ENCODE data around the gene DYNC1LI2.
"Not testable (repeated sequence)": the region's sequence is repeated elsewhere in the genome, so short reads cannot be mapped to it uniquely, and the experiment has no call there.

DYNC1LI2 gene

GRCh38 chr16:66751303-66751991, at the start of gene DYNC1LI2:
Gene DYNC1LI2, minus strand, starts transcription at chr16:66751609. Its CDS starts 18 bp downstream, at chr16:66751591.
- DNase-seq (peak; percentile 87), ATAC-seq (peak; percentile 91)

GRCh38 chr16:66800856-66801255, 49.4 kb upstream of the DYNC1LI2 start:
- DNase-seq (no peak), ATAC-seq (no peak)

GRCh38 chr16:66798161-66798560, 46.8 kb upstream of the DYNC1LI2 start:
- no peak for DNase-seq
- no peak for ATAC-seq

GRCh38 chr16:66793984-66794383, 42.6 kb upstream of the DYNC1LI2 start:
- not testable (repeated sequence) for DNase-seq, ATAC-seq

GRCh38 chr16:66790130-66790733, 38.8 kb upstream of the DYNC1LI2 start:
- DNase-seq, result no peak
- no peak for ATAC-seq

GRCh38 chr16:66787427-66787826, 36.0 kb upstream of the DYNC1LI2 start:
- no peak for ATAC-seq
- no peak for DNase-seq

GRCh38 chr16:66786551-66786950, 35.1 kb upstream of the DYNC1LI2 start:
- no peak for ATAC-seq
- DNase-seq, result no peak

GRCh38 chr16:66776457-66776856, 25.0 kb upstream of the DYNC1LI2 start:
- DNase-seq, result no peak
- no peak for ATAC-seq

- DNase-seq, result no peak
- no peak for ATAC-seq
These were observed 23.6 kb upstream of the DYNC1LI2 start for GRCh38 chr16:66774981-66775380.

- DNase-seq, result no peak
- no peak for ATAC-seq
These were observed 6.7 kb upstream of the DYNC1LI2 start for GRCh38 chr16:66758086-66758485.

- ATAC-seq, result no peak
- no peak for DNase-seq
These were observed 3.4 kb upstream of the DYNC1LI2 start for GRCh38 chr16:66754819-66755218.

- DNase-seq, result no peak
- no peak for ATAC-seq
These were observed 2.8 kb upstream of the DYNC1LI2 start for GRCh38 chr16:66754211-66754610.

GRCh38 chr16:66752958-66753357, 1.5 kb upstream of the DYNC1LI2 start:
- DNase-seq (no peak), ATAC-seq (no peak)

- ATAC-seq (no peak), DNase-seq (no peak)
These were observed 970 bp upstream of the DYNC1LI2 start for GRCh38 chr16:66752379-66752778.

- ATAC-seq (no peak), DNase-seq (no peak)
These were observed 548 bp upstream of the DYNC1LI2 start for GRCh38 chr16:66751992-66752322.

GRCh38 chr16:66751053-66751302, 431 bp downstream of the DYNC1LI2 start:
- ATAC-seq (peak; percentile 2), DNase-seq (peak; percentile 14)

GRCh38 chr16:66750279-66751052, 943 bp downstream of the DYNC1LI2 start:
- no peak for DNase-seq
- no peak for ATAC-seq

GRCh38 chr16:66746682-66747081, 4.7 kb downstream of the DYNC1LI2 start:
- DNase-seq (peak; percentile 23), ATAC-seq (peak; percentile 77)

GRCh38 chr16:66746048-66746447, 5.4 kb downstream of the DYNC1LI2 start:
- ATAC-seq, result no peak
- no peak for DNase-seq

- ATAC-seq (no peak), DNase-seq (no peak)
These were observed 9.2 kb downstream of the DYNC1LI2 start for GRCh38 chr16:66741950-66742808.

GRCh38 chr16:66741169-66741900, 10.1 kb downstream of the DYNC1LI2 start:
- DNase-seq, result no peak
- no peak for ATAC-seq

GRCh38 chr16:66740533-66740932, 10.9 kb downstream of the DYNC1LI2 start:
- DNase-seq, result no peak
- no peak for ATAC-seq

All from stimulated activated naive CD8-positive, alpha-beta T cell treated with anti-CD3 and anti-CD28 coated beads, Interleukin-15, Interleukin-2, amounts not matched to agents 100 U/mL and 50 U/mL, for 24 hours (primary cell).